ENCODE data around the gene NDUFV3.
"Not testable (repeated sequence)": the region's sequence is repeated elsewhere in the genome, so short reads cannot be mapped to it uniquely, and the experiment has no call there.

NDUFV3 gene

GRCh38 chr21:42846221-42846620, 46.9 kb upstream of the NDUFV3 start:
- no peak for ATAC-seq (ENCODE audit: insufficient read depth, low read depth)
- Histone ChIP-seq H3K4me1 (ENCODE audit: insufficient read depth, low read length) (no peaks in the 10 kb centered on the region), H3K27me3 (ENCODE audit: insufficient read depth, low read length, poor library complexity) (no peaks in the 10 kb centered on the region), H3K27ac (ENCODE audit: low read length) (no peak overlapping the region), H3K9me3 (ENCODE audit: insufficient read depth, low read length, severe bottlenecking) (no peaks in the 10 kb centered on the region), H3K4me2 (ENCODE audit: insufficient read depth, low read length) (no peak overlapping the region), H2AFZ (ENCODE audit: low read depth, low read length) (no peak overlapping the region), H3K4me3 (ENCODE audit: low read depth in 1 of 2, low read length in 2 of 2) (no peak overlapping the region), H4K20me1 (ENCODE audit: insufficient read depth, low read length) (peaks cover 71% of the 10 kb centered on the region), H3K36me3 (ENCODE audit: insufficient read depth, low read length) (peaks cover 90% of the 10 kb centered on the region), H3K9ac (ENCODE audit: low read depth, low read length) (no peak overlapping the region), H3K79me2 (ENCODE audit: insufficient read depth, low read length) (peaks cover 45% of the 10 kb centered on the region)
- DNase-seq, result no peak
- TF ChIP-seq EZH2 (IDR thresholded peaks at IDR 0.05; ENCODE audit: borderline replicate concordance, low read depth, low read length, severe bottlenecking) (no peak), CTCF (IDR thresholded peaks at IDR 0.05; ENCODE audit: borderline replicate concordance, extremely low read depth, low read length, poor library complexity, severe bottlenecking) (no peak)

- Histone ChIP-seq H3K36me3 (ENCODE audit: insufficient read depth, low read length) (peaks cover 90% of the 10 kb centered on the region), H3K79me2 (ENCODE audit: insufficient read depth, low read length) (peaks cover 47% of the 10 kb centered on the region), H3K27ac (ENCODE audit: low read length) (no peak overlapping the region), H3K4me2 (ENCODE audit: insufficient read depth, low read length) (no peak overlapping the region), H4K20me1 (ENCODE audit: insufficient read depth, low read length) (peaks cover 78% of the 10 kb centered on the region), H3K4me1 (ENCODE audit: insufficient read depth, low read length) (no peaks in the 10 kb centered on the region), H2AFZ (ENCODE audit: low read depth, low read length) (no peak overlapping the region), H3K9me3 (ENCODE audit: insufficient read depth, low read length, severe bottlenecking) (no peaks in the 10 kb centered on the region), H3K27me3 (ENCODE audit: insufficient read depth, low read length, poor library complexity) (no peaks in the 10 kb centered on the region), H3K4me3 (ENCODE audit: low read depth in 1 of 2, low read length in 2 of 2) (no peak overlapping the region), H3K9ac (ENCODE audit: low read depth, low read length) (no peak overlapping the region)
- DNase-seq, result no peak
- TF ChIP-seq CTCF (IDR thresholded peaks at IDR 0.05; ENCODE audit: borderline replicate concordance, extremely low read depth, low read length, poor library complexity, severe bottlenecking) (no peak), EZH2 (IDR thresholded peaks at IDR 0.05; ENCODE audit: borderline replicate concordance, low read depth, low read length, severe bottlenecking) (no peak)
- no peak; the same call in 2 of the 3 replicates for ATAC-seq (ENCODE audit: insufficient read depth, low read depth)
These were observed 45.9 kb upstream of the NDUFV3 start for GRCh38 chr21:42847051-42847707.

DNA sequence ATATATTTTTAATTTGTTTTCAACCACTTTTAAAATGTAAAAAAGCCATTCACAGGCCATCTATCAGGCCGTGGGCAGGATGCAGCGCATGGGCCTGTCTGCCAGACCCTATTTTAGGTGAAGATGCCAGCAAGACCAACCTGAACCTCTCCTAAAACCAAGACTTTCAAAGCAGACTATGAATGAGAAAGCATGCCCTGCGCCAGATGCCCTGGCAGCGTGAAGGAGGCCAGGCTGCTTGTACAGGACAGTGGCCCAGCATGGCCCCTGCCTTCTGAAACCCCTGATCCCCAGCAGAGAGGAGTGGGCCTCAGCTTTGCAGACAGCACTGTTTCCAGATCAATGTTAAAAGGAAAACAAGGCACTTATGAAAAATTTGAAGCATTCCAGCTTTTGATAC, 45.4 kb upstream of the NDUFV3 start:
- Histone ChIP-seq H3K79me2 (ENCODE audit: insufficient read depth, low read length) (peaks cover 48% of the 10 kb centered on the region), H3K36me3 (ENCODE audit: insufficient read depth, low read length) (peaks cover 89% of the 10 kb centered on the region)
- TF ChIP-seq EZH2 (IDR thresholded peaks at IDR 0.05; ENCODE audit: borderline replicate concordance, low read depth, low read length, severe bottlenecking), result no peak
- TF ChIP-seq CTCF (IDR thresholded peaks at IDR 0.05; ENCODE audit: borderline replicate concordance, extremely low read depth, low read length, poor library complexity, severe bottlenecking), result no peak

GRCh38 chr21:42848144-42848931, 44.8 kb upstream of the NDUFV3 start:
- H3K4me3 ChIP-seq (ENCODE audit: low read depth in 1 of 2, low read length in 2 of 2); H3K27ac ChIP-seq (ENCODE audit: low read length); H3K4me2 ChIP-seq (ENCODE audit: insufficient read depth, low read length); H3K4me1 ChIP-seq (ENCODE audit: insufficient read depth, low read length); H3K9me3 ChIP-seq (ENCODE audit: insufficient read depth, low read length, severe bottlenecking); DNase-seq; H3K27me3 ChIP-seq (ENCODE audit: insufficient read depth, low read length, poor library complexity); H2AFZ ChIP-seq (ENCODE audit: low read depth, low read length); H3K9ac ChIP-seq (ENCODE audit: low read depth, low read length); ATAC-seq (ENCODE audit: insufficient read depth, low read depth): not testable (repeated sequence)
- H4K20me1 ChIP-seq (ENCODE audit: insufficient read depth, low read length), result peaks cover 76% of the 10 kb centered on the region
- H3K36me3 ChIP-seq (ENCODE audit: insufficient read depth, low read length), result peaks cover 91% of the 10 kb centered on the region
- H3K79me2 ChIP-seq (ENCODE audit: insufficient read depth, low read length), result peaks cover 48% of the 10 kb centered on the region

More for the DNA sequence above, 45.4 kb upstream of the NDUFV3 start:
- Histone ChIP-seq H3K9me3 (ENCODE audit: insufficient read depth, low read length, severe bottlenecking) (no peaks in the 10 kb centered on the region), H4K20me1 (ENCODE audit: insufficient read depth, low read length) (peaks cover 75% of the 10 kb centered on the region), H3K9ac (ENCODE audit: low read depth, low read length) (no peak overlapping the region), H3K27ac (ENCODE audit: low read length) (no peak overlapping the region), H3K27me3 (ENCODE audit: insufficient read depth, low read length, poor library complexity) (no peaks in the 10 kb centered on the region), H2AFZ (ENCODE audit: low read depth, low read length) (no peak overlapping the region), H3K4me1 (ENCODE audit: insufficient read depth, low read length) (no peaks in the 10 kb centered on the region), H3K4me2 (ENCODE audit: insufficient read depth, low read length) (no peak overlapping the region), H3K4me3 (ENCODE audit: low read depth in 1 of 2, low read length in 2 of 2) (no peak overlapping the region)
- DNase-seq (no peak), ATAC-seq (ENCODE audit: insufficient read depth, low read depth) (no peak)
